MCF 10A (cell line): ENCODE measurements around the gene KCNAB2. TPM values are rescaled to one million over a fixed set of nuclear protein-coding genes. Genes with fewer than 3 reads are reported as not detected.

Experiments used
- BruUV-seq: library from RNA; stranded (reverse); fragments of 400-500 nt; replicated peaks from 2 replicates; lab custom pipeline; 2021; lab: Mats Ljungman, UMichigan
- CTCF ChIA-PET: fragments of 300-600 bp; sonication (Branson Sonifier 250); formaldehyde crosslinking; extraction: SDS; loops from one replicate; lab custom pipeline; 2021; ENCODE audit warnings: antibody characterized with exemption, inconsistent platforms; lab: Yijun Ruan, JAX
- POLR2A ChIA-PET: fragments of 300-600, 350-650 bp; sonication (Branson Sonifier 250); formaldehyde crosslinking; extraction: SDS; loops from one replicate; lab custom pipeline; 2020; ENCODE audit warnings: antibody characterized with exemption, inconsistent platforms; lab: Yijun Ruan, JAX
- DNase-seq: peaks from one replicate; pipeline ENCODE4 v3.0.0-alpha.2; 2018; ENCODE audit not compliant: unreplicated experiment
- H3K27ac Mint-ChIP-seq: one replicate; pipeline ENCODE4 v1.8.0; 2022; ENCODE audit warnings: mild to moderate bottlenecking, low read depth, mixed read lengths; ENCODE audit not compliant: unreplicated experiment
- H3K27me3 Mint-ChIP-seq: one replicate; pipeline ENCODE4 v1.8.0; 2022; ENCODE audit warnings: mixed read lengths; ENCODE audit not compliant: insufficient read depth, unreplicated experiment
- H3K36me3 Mint-ChIP-seq: one replicate; pipeline ENCODE4 v1.8.0; 2022; ENCODE audit warnings: mild to moderate bottlenecking, moderate library complexity, mixed read lengths; ENCODE audit not compliant: insufficient read depth, unreplicated experiment
- H3K4me1 Mint-ChIP-seq: one replicate; pipeline ENCODE4 v1.8.0; 2022; ENCODE audit warnings: mixed read lengths; ENCODE audit not compliant: insufficient read depth, unreplicated experiment
- H3K4me3 Mint-ChIP-seq: one replicate; pipeline ENCODE4 v1.8.0; 2022; ENCODE audit warnings: mild to moderate bottlenecking, moderate library complexity, mixed read lengths; ENCODE audit not compliant: unreplicated experiment
- H3K9me3 Mint-ChIP-seq: one replicate; pipeline ENCODE4 v1.8.0; 2022; ENCODE audit warnings: mixed read lengths; ENCODE audit not compliant: unreplicated experiment
- intact Hi-C: fragments of 100-400 bp; cut with micrococcal nuclease; formaldehyde crosslinking; loops from 2 replicates; pipeline ENCODE4 v1.14.1; 2022
- total RNA-seq: library from RNA; stranded (reverse); gene quantifications from 2 replicates; pipeline ENCODE4 v1.2.3, GENCODE V29; 2022
- TF ChIP-seq, protein P1 (sequence below): fragments of 200-600 bp; IDR thresholded peaks from one replicate; pipeline ENCODE4 v1.8.0; 2022; ENCODE audit warnings: antibody characterized with exemption, mild to moderate bottlenecking; ENCODE audit not compliant: unreplicated experiment

Gene KCNAB2
- total RNA-seq, 1 experiment from 2014 or later = 11.8 TPM

DNA sequence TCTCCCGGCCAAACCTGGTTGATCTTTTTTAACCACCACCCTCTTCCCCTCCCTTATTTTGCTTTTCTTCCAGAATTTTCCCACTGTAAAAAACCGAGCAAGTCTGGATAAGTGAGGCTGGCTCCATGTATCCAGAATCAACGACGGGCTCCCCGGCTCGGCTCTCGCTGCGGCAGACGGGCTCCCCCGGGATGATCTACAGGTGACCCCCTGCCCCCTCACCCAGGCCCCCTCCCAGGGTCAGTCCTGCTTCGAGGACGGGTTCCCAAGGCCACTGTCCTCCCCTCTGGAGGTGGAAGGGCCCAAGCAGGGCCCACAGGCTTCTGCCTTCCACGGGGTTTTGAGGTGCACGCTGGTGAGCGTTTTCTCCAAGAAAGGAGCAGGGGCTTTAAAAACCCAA is 5.2 kb upstream of the KCNAB2 start:
- no peaks in the 10 kb centered on the region for H3K27me3 Mint-ChIP-seq
- H3K27ac Mint-ChIP-seq = no peak overlapping the region
- peaks cover 4% of the 10 kb centered on the region for H3K36me3 Mint-ChIP-seq
- BruUV-seq = no TSS peak
- ChIA-PET POLR2A (no interaction called here), CTCF (interaction anchor here (0.7 kb wide), 1 partner anchor 44 kb away, joined by 3 read pairs; no protein-coding TSS in a partner anchor)
- TF ChIP-seq, protein P1, sequence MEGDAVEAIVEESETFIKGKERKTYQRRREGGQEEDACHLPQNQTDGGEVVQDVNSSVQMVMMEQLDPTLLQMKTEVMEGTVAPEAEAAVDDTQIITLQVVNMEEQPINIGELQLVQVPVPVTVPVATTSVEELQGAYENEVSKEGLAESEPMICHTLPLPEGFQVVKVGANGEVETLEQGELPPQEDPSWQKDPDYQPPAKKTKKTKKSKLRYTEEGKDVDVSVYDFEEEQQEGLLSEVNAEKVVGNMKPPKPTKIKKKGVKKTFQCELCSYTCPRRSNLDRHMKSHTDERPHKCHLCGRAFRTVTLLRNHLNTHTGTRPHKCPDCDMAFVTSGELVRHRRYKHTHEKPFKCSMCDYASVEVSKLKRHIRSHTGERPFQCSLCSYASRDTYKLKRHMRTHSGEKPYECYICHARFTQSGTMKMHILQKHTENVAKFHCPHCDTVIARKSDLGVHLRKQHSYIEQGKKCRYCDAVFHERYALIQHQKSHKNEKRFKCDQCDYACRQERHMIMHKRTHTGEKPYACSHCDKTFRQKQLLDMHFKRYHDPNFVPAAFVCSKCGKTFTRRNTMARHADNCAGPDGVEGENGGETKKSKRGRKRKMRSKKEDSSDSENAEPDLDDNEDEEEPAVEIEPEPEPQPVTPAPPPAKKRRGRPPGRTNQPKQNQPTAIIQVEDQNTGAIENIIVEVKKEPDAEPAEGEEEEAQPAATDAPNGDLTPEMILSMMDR = no peak
- DNase-seq = no peak
- no peaks in the 10 kb centered on the region for H3K9me3 Mint-ChIP-seq
- intact Hi-C loops = no loop called here
- H3K4me3 Mint-ChIP-seq = no peak overlapping the region
- H3K4me1 Mint-ChIP-seq = no peaks in the 10 kb centered on the region

GRCh38 chr1:6040861-6041415 is 4.8 kb upstream of the KCNAB2 start:
- intact Hi-C loops = no loop called here
- Mint-ChIP-seq H3K27ac (no peak overlapping the region), H3K27me3 (no peaks in the 10 kb centered on the region), H3K9me3 (no peaks in the 10 kb centered on the region), H3K36me3 (peaks cover 2% of the 10 kb centered on the region), H3K4me3 (no peak overlapping the region), H3K4me1 (no peaks in the 10 kb centered on the region)
- CTCF ChIA-PET = interaction anchor here (0.7 kb wide), 1 partner anchor 44 kb away, joined by 3 read pairs; no protein-coding TSS in a partner anchor
- DNase-seq = no peak
- BruUV-seq = no TSS peak
- POLR2A ChIA-PET = interaction anchor here (0.6 kb wide), 1 partner anchor 188 kb away, joined by 3 read pairs; no protein-coding TSS in a partner anchor
- TF ChIP-seq, protein P1 = no peak

DNA sequence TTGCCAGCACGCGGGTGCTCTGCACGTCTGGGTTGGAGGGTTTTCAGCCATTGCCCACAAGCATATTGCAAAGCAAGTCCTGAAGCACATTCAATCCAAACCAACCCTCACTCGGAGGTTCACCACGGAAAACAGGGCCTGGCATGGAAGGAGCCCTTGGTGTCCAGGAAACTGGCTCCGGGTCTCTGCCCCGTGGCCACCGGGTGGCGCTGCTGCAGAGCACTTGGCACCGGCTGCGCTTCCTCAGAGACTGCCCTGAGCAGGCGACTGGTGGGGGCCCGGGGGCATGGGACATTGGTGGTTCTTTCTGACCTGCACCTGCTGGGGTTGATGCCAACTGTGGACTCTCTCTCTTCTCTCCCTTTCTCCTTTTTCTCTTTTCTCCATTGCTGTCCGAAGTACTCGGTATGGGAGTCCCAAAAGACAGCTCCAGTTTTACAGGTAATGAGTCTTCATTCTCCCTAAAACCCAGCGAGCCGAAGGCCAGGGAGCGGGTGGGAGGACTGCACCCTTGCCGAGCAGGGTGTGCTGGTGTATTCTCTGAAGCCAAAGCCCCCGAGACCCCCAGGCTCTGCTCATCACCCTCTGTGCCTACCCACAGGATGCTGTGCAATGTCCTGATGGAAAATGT is 4.1 kb upstream of the KCNAB2 start:
- H3K9me3 Mint-ChIP-seq = no peaks in the 10 kb centered on the region
- BruUV-seq = no TSS peak

GRCh38 chr1:6043561-6043960 is 2.1 kb upstream of the KCNAB2 start:
- intact Hi-C loops = no loop called here
- H3K27ac Mint-ChIP-seq = no peak overlapping the region
- no peaks in the 10 kb centered on the region for H3K27me3 Mint-ChIP-seq
- H3K9me3 Mint-ChIP-seq = no peaks in the 10 kb centered on the region
- no peak for DNase-seq
- no TSS peak for BruUV-seq
- TF ChIP-seq, protein P1 = no peak
- ChIA-PET POLR2A (interaction anchor here (0.7 to 1.2 kb wide), 2 partner anchors 15 to 73 kb away, joined by 3 to 4 read pairs; no protein-coding TSS in a partner anchor), CTCF (interaction anchor here (0.6 to 1.5 kb wide), 3 partner anchors 10 to 202 kb away, joined by 3 to 6 read pairs (median 3); no protein-coding TSS in a partner anchor)
- H3K4me3 Mint-ChIP-seq = no peak overlapping the region
- H3K4me1 Mint-ChIP-seq = no peaks in the 10 kb centered on the region
- H3K36me3 Mint-ChIP-seq = peaks cover 4% of the 10 kb centered on the region

More for the DNA sequence above, 4.1 kb upstream of the KCNAB2 start:
- H3K4me1 Mint-ChIP-seq = no peaks in the 10 kb centered on the region
- H3K27ac Mint-ChIP-seq = no peak overlapping the region
- POLR2A ChIA-PET = interaction anchor here (0.6 kb wide), 1 partner anchor 188 kb away, joined by 3 read pairs; no protein-coding TSS in a partner anchor
- H3K36me3 Mint-ChIP-seq = peaks cover under 1% of the 10 kb centered on the region
- CTCF ChIA-PET = no interaction called here
- intact Hi-C loops = no loop called here
- H3K27me3 Mint-ChIP-seq = no peaks in the 10 kb centered on the region
- TF ChIP-seq, protein P1 = peak; percentile 32
- no peak overlapping the region for H3K4me3 Mint-ChIP-seq
- DNase-seq = peak; percentile 27
